ENCODE measurements around the gene ALDH2.

Gene ALDH2

GRCh38 chr12:111756681-111757080, 10.1 kb upstream of the ALDH2 start:
- TF ChIP-seq, protein P1, sequence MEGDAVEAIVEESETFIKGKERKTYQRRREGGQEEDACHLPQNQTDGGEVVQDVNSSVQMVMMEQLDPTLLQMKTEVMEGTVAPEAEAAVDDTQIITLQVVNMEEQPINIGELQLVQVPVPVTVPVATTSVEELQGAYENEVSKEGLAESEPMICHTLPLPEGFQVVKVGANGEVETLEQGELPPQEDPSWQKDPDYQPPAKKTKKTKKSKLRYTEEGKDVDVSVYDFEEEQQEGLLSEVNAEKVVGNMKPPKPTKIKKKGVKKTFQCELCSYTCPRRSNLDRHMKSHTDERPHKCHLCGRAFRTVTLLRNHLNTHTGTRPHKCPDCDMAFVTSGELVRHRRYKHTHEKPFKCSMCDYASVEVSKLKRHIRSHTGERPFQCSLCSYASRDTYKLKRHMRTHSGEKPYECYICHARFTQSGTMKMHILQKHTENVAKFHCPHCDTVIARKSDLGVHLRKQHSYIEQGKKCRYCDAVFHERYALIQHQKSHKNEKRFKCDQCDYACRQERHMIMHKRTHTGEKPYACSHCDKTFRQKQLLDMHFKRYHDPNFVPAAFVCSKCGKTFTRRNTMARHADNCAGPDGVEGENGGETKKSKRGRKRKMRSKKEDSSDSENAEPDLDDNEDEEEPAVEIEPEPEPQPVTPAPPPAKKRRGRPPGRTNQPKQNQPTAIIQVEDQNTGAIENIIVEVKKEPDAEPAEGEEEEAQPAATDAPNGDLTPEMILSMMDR (IDR thresholded peaks at IDR 0.05; ENCODE audit: low read depth, low read length) = no peak
- Histone ChIP-seq H3K9me3 (no peaks in the 10 kb centered on the region), H3K27me3 (no peaks in the 10 kb centered on the region), H3K4me3 (ENCODE audit: low read depth, low read length) (no peak overlapping the region), H3K4me1 (peaks cover 4% of the 10 kb centered on the region; the same call in 1 of the 2 replicates), H3K36me3 (no peaks in the 10 kb centered on the region)
- DNase-seq = no peak

DNA sequence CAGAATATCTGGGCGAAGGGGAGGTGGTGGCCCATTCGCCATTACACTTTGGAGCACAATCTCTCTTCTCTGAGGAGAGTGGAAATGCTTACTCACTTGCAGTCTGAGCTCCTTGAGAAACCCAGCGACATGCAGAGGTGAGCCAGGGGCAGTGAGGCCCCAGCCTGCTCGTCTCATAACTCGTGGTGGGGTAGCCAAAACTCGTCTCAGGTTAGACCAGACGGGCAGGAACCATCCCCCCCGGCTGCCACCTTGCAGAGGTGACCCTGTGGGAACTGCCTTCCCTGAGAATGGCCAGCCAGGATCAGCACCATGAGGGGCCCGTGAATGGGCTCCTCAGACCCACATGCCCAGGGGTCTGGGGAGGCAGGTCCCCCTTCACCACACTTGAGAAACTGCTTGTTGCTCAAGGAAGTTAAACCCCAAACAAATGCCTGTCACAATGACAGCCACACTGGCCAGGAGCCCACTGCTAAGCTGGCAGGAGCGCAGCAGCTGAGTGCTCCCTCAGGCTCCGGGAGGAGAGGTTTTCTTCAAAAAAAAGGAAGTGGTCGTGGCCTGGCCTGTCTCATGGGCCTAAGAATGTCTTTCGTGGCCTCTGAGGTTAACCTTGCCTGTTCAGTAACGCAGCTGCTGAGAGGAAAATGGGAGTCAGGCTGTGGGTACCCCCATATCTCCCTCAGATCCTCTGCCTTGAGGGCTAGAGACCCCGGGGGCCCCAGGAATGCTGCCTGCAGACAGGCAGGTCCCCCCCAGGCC, 9.2 kb upstream of the ALDH2 start:
- no peak for DNase-seq
- no peaks in the 10 kb centered on the region for H3K36me3 ChIP-seq

DNA sequence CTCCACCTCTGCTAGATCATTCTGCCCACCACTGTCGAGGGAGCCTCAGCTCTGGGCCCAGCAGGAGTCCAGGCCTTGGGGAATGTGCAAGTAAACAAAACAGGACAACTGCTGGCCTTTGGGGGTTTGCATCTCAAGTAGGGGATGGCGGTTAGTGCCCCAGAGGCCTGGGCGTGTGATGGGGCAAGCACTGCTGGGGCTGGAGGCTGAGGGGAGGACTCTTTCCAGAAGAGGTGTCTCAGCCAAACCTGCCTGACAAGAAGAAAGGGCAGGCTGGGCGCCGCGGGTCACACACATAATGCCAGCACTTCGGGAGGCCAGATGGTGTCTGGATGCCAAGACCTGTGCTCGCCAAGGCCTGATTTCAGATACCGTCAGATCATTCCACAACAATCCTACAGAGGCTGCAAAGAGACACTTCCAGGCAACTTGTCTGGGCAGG, 8.6 kb upstream of the ALDH2 start:
- H3K4me3 ChIP-seq (ENCODE audit: low read depth, low read length) = no peak overlapping the region
- no peak for DNase-seq
- no peaks in the 10 kb centered on the region for H3K36me3 ChIP-seq
- no peaks in the 10 kb centered on the region for H3K9me3 ChIP-seq
- H3K4me1 ChIP-seq = peaks cover 4% of the 10 kb centered on the region; the same call in 1 of the 2 replicates
- TF ChIP-seq, protein P1 (IDR thresholded peaks at IDR 0.05; ENCODE audit: low read depth, low read length) = no peak
- H3K27me3 ChIP-seq = no peaks in the 10 kb centered on the region

More for the DNA sequence above, 9.2 kb upstream of the ALDH2 start:
- no peak overlapping the region for H3K4me3 ChIP-seq (ENCODE audit: low read depth, low read length)
- H3K4me1 ChIP-seq = peaks cover 4% of the 10 kb centered on the region; the same call in 1 of the 2 replicates
- H3K27me3 ChIP-seq = no peaks in the 10 kb centered on the region
- H3K9me3 ChIP-seq = no peaks in the 10 kb centered on the region
- TF ChIP-seq, protein P1 (IDR thresholded peaks at IDR 0.05; ENCODE audit: low read depth, low read length) = no peak

DNA sequence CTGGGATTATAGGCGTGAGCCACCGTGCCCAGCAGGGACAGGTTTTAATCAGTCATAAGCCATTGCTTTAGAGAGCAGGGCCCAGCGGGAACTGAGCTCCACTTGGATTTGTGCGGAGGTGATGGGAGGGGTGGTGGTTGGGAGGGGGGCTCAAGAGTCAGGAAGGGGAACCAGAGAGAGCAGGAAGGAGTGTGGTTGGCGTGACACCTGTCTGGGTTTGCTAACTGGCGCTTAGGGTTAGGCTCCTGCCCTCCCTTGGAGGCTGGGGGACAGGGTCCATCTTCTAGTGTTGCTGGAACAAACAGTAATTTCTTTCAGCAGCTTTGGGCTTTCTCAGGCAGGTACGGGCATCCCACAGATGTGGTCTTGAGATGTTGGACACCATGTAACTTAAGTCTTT, 7.5 kb upstream of the ALDH2 start:
- Histone ChIP-seq H3K36me3 (no peaks in the 10 kb centered on the region), H3K4me1 (no peaks in the 10 kb centered on the region), H3K4me3 (ENCODE audit: low read depth, low read length) (no peak overlapping the region), H3K27me3 (no peaks in the 10 kb centered on the region), H3K9me3 (no peaks in the 10 kb centered on the region)
- TF ChIP-seq, protein P1 (IDR thresholded peaks at IDR 0.05; ENCODE audit: low read depth, low read length) = no peak
- DNase-seq = no peak

GRCh38 chr12:111759991-111760390, 6.7 kb upstream of the ALDH2 start:
- Histone ChIP-seq H3K9me3 (no peaks in the 10 kb centered on the region), H3K4me1 (no peaks in the 10 kb centered on the region), H3K27me3 (no peaks in the 10 kb centered on the region), H3K36me3 (no peaks in the 10 kb centered on the region), H3K4me3 (ENCODE audit: low read depth, low read length) (no peak overlapping the region)
- TF ChIP-seq, protein P1 (IDR thresholded peaks at IDR 0.05; ENCODE audit: low read depth, low read length) = no peak
- no peak for DNase-seq

GRCh38 chr12:111761099-111761498, 5.6 kb upstream of the ALDH2 start:
- Histone ChIP-seq H3K27me3 (no peaks in the 10 kb centered on the region), H3K9me3 (no peaks in the 10 kb centered on the region), H3K4me3 (ENCODE audit: low read depth, low read length) (no peak overlapping the region), H3K36me3 (no peaks in the 10 kb centered on the region), H3K4me1 (no peaks in the 10 kb centered on the region)
- TF ChIP-seq, protein P1 (IDR thresholded peaks at IDR 0.05; ENCODE audit: low read depth, low read length) = no peak
- DNase-seq = no peak

Data from BE2C (cell line).